ENCODE data around the gene CELSR1. TPM values are rescaled to one million over a fixed set of nuclear protein-coding genes. Genes with fewer than 3 reads are reported as not detected.
"Not testable (repeated sequence)": the region's sequence is repeated elsewhere in the genome, so short reads cannot be mapped to it uniquely, and the experiment has no call there.

Gene CELSR1
- total RNA-seq, 2 donors from 2014 or later: 24.4 to 34.1 TPM

- Mint-ChIP-seq H3K36me3 (ENCODE audit: low read depth) (peaks cover 12% of the 10 kb centered on the region), H3K4me1 (no peaks in the 10 kb centered on the region), H3K9me3 (peaks cover 24% of the 10 kb centered on the region), H3K27me3 (ENCODE audit: insufficient read depth) (peaks cover 3% of the 10 kb centered on the region), H3K4me3 (no peak overlapping the region), H3K27ac (no peak overlapping the region)
- no peak for TF ChIP-seq CTCF (conservative IDR thresholded peaks at IDR 0.05)
- no peaks in the 10 kb centered on the region for H3K36me3 ChIP-seq (ENCODE audit: control insufficient read depth, insufficient read depth, low read length)
- H3K4me3 ChIP-seq (ENCODE audit: low read length): no peak overlapping the region
- H3K27ac ChIP-seq (ENCODE audit: low read depth, low read length): no peak overlapping the region
- H3K9me3 ChIP-seq (ENCODE audit: control insufficient read depth, low read length): no peaks in the 10 kb centered on the region
- no peaks in the 10 kb centered on the region for H3K4me1 ChIP-seq (ENCODE audit: control insufficient read depth, insufficient read depth, low read length)
- no peak overlapping the region for H3K9ac ChIP-seq (ENCODE audit: extremely low read depth, low read length, poor library complexity, severe bottlenecking)
- no peak for DNase-seq
- WGBS, 2 experiments (ENCODE audit: insufficient coverage in 1 of 2, insufficient read length in 1 of 2): 89 to 91% methylated on average over 19 to 28 of the region's 28 CpGs
- H3K27me3 ChIP-seq (ENCODE audit: control insufficient read depth, insufficient read depth, low read length, poor library complexity, severe bottlenecking): no peaks in the 10 kb centered on the region
Measured at GRCh38 chr22:46473021-46473779, 64.2 kb downstream of the CELSR1 start.

GRCh38 chr22:46472722-46473016, 64.8 kb downstream of the CELSR1 start:
- Histone ChIP-seq H3K4me1 (ENCODE audit: control insufficient read depth, insufficient read depth, low read length) (no peaks in the 10 kb centered on the region), H3K36me3 (ENCODE audit: control insufficient read depth, insufficient read depth, low read length) (no peaks in the 10 kb centered on the region), H3K9ac (ENCODE audit: extremely low read depth, low read length, poor library complexity, severe bottlenecking) (no peak overlapping the region), H3K4me3 (ENCODE audit: low read length) (no peak overlapping the region), H3K9me3 (ENCODE audit: control insufficient read depth, low read length) (no peaks in the 10 kb centered on the region), H3K27ac (ENCODE audit: low read depth, low read length) (no peak overlapping the region), H3K27me3 (ENCODE audit: control insufficient read depth, insufficient read depth, low read length, poor library complexity, severe bottlenecking) (no peaks in the 10 kb centered on the region)
- Mint-ChIP-seq H3K36me3 (ENCODE audit: low read depth) (peaks cover 12% of the 10 kb centered on the region), H3K27ac (no peak overlapping the region), H3K4me1 (no peaks in the 10 kb centered on the region), H3K27me3 (ENCODE audit: insufficient read depth) (peaks cover 3% of the 10 kb centered on the region), H3K4me3 (no peak overlapping the region), H3K9me3 (peaks cover 26% of the 10 kb centered on the region)
- WGBS, 2 experiments (ENCODE audit: insufficient coverage in 1 of 2, insufficient read length in 1 of 2): 89 to 91% methylated on average over 7 to 8 of the region's 8 CpGs
- no peak for TF ChIP-seq CTCF (conservative IDR thresholded peaks at IDR 0.05)
- DNase-seq: no peak

- no peaks in the 10 kb centered on the region for H3K27me3 ChIP-seq (ENCODE audit: control insufficient read depth, insufficient read depth, low read length, poor library complexity, severe bottlenecking)
- no peak overlapping the region for H3K4me3 ChIP-seq (ENCODE audit: low read length)
- no peak for TF ChIP-seq CTCF (conservative IDR thresholded peaks at IDR 0.05)
- DNase-seq: no peak
- H3K9ac ChIP-seq (ENCODE audit: extremely low read depth, low read length, poor library complexity, severe bottlenecking): no peak overlapping the region
- H3K4me1 ChIP-seq (ENCODE audit: control insufficient read depth, insufficient read depth, low read length): no peaks in the 10 kb centered on the region
- no peaks in the 10 kb centered on the region for H3K36me3 ChIP-seq (ENCODE audit: control insufficient read depth, insufficient read depth, low read length)
- no peaks in the 10 kb centered on the region for H3K4me1 Mint-ChIP-seq
- 78 to 87% methylated on average over 20 to 33 of the region's 33 CpGs for WGBS, 2 experiments (ENCODE audit: insufficient coverage in 1 of 2, insufficient read length in 1 of 2)
- H3K9me3 Mint-ChIP-seq: peaks cover 26% of the 10 kb centered on the region
- H3K9me3 ChIP-seq (ENCODE audit: control insufficient read depth, low read length): no peaks in the 10 kb centered on the region
- peak overlapping the region; percentile 70 for H3K27ac Mint-ChIP-seq
- H3K27ac ChIP-seq (ENCODE audit: low read depth, low read length): no peak overlapping the region
- peaks cover 3% of the 10 kb centered on the region for H3K27me3 Mint-ChIP-seq (ENCODE audit: insufficient read depth)
- H3K36me3 Mint-ChIP-seq (ENCODE audit: low read depth): peaks cover 12% of the 10 kb centered on the region
- H3K4me3 Mint-ChIP-seq: no peak overlapping the region
Measured at GRCh38 chr22:46471901-46472721, 65.3 kb downstream of the CELSR1 start.

GRCh38 chr22:46471330-46471729, 66.1 kb downstream of the CELSR1 start:
- not testable (repeated sequence) for DNase-seq; H3K9ac ChIP-seq (ENCODE audit: extremely low read depth, low read length, poor library complexity, severe bottlenecking); H3K9me3 ChIP-seq (ENCODE audit: control insufficient read depth, low read length); H3K27me3 Mint-ChIP-seq (ENCODE audit: insufficient read depth); H3K4me3 Mint-ChIP-seq; H3K4me1 ChIP-seq (ENCODE audit: control insufficient read depth, insufficient read depth, low read length); H3K27ac Mint-ChIP-seq; H3K27ac ChIP-seq (ENCODE audit: low read depth, low read length); H3K36me3 ChIP-seq (ENCODE audit: control insufficient read depth, insufficient read depth, low read length); H3K27me3 ChIP-seq (ENCODE audit: control insufficient read depth, insufficient read depth, low read length, poor library complexity, severe bottlenecking); H3K4me3 ChIP-seq (ENCODE audit: low read length); H3K4me1 Mint-ChIP-seq
- Mint-ChIP-seq H3K36me3 (ENCODE audit: low read depth) (peaks cover 12% of the 10 kb centered on the region), H3K9me3 (peaks cover 26% of the 10 kb centered on the region)
- WGBS, 2 experiments (ENCODE audit: insufficient coverage in 1 of 2, insufficient read length in 1 of 2): 79 to 86% methylated on average over 3 to 6 of the region's 6 CpGs
